CD4-positive, alpha-beta T cell treated with Interleukin-4 for 4 hours (primary cell): ENCODE measurements around the gene RPS16.

Experiments
- DNase-seq: peaks from one replicate; pipeline ENCODE4 v3.0.0-alpha.2; 2020

RPS16 gene

DNA sequence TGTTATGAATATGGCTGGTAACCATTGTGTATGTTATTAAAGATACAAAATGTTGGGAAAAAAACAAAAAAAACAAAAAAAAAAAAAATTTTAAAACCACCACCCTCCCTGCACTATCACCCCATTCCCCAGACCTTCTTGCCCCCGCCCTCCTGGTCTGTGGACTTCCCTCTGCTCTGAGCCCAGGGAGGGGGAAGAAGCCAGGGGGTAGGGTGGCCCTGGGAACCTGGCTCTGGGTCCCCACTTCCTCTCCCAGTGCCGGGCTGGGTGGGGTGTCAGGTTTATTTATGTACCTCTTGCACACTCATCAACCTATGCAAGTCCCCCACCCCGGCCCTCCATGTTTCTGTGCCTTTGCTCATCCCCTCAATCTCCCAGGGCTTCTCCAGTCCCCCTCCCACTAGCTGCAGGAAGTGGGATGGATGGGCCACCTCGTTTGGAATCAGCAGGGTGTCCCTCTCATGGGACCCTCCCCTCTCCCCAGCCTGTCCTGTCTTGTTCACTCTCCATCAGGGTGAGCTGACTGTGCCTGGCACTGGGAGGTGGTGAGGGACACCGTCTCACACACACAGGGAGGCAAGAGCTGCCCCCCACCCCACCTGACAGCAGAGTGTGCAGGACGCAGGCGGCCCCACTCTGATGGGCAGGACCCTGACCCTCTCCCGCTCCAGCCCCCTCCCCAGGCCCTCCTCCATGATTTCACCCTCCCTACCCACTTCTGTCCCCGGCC, 50.7 kb downstream of the RPS16 start:
- no peak for DNase-seq
